Suppressor macrophage (primary cell): ENCODE measurements around the gene PTEN.
"Not testable (repeated sequence)": the region's sequence is repeated elsewhere in the genome, so short reads cannot be mapped to it uniquely, and the experiment has no call there.

ENCODE experiments used
- DNase-seq, 4 experiments: peaks; one replicate each; pipeline ENCODE4 v3.0.0-alpha.2; 2020 to 2022

PTEN gene

DNA sequence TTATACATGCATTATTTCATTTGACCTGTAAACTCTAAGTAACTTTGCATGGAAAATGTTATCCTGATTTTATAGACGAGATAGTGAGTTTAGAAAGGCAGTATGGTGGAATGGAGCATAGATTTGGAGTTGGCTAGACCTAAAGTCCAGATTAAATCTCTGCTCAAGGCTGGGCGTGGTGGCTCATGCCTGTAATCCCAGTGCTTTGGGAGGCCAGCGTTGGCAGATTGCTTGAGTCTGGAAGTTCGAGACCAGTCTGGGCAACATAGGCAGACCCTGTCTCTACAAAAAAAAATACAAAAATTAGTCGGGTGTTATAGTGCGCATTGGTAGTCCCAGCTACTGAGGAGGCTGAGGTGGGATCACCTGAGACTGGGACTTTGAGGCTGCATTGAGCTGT, 9.4 kb downstream of the PTEN start:
- DNase-seq: no peak

DNA sequence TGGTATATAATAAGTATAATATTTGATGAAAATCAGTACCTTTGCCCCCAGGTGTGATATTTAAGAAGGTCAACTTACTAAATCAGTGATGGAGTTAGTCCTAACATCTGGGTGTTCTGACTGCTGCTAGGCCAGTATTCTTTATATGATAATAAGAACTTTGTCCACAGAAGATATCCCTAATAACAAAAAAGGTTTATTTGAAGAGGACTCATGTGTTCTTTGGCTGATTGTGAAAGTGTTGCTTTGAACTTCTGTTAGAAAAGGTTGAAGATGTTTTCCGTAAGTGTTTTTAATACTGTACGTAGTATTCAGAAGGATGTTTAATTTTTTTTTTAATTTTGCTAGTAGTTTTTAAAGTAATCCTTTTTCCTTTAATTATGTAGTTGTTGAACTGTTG, 10.2 kb downstream of the PTEN start:
- no peak for DNase-seq

DNA sequence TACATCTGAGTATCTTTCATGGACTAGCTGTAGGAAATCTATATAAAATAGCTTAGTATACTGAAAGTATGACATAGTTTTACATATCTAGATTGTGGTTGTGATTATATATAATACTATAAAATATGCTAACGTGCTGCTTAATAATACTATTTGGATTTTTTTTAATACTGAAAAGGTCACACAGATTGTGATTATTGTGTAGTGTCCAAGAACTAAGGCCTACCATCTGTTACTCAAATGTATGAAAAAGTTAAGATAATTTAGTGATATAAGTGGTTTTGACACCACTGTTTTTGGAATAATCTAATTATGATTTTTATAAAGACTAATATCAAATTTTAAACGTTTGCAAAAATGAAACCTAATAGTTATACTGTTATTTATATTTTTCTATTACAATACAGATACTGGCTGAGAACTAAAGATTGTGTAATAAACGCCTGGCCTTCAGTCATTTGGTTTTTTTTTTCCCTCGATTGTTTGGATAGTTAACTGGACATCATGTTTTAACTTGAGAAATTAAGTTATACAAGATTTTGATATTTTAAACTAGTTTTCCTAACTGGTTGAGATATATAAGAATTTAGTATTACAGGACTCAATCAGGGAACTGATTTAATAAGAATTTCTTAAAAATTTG, 12.6 kb downstream of the PTEN start:
- no peak for DNase-seq

DNA sequence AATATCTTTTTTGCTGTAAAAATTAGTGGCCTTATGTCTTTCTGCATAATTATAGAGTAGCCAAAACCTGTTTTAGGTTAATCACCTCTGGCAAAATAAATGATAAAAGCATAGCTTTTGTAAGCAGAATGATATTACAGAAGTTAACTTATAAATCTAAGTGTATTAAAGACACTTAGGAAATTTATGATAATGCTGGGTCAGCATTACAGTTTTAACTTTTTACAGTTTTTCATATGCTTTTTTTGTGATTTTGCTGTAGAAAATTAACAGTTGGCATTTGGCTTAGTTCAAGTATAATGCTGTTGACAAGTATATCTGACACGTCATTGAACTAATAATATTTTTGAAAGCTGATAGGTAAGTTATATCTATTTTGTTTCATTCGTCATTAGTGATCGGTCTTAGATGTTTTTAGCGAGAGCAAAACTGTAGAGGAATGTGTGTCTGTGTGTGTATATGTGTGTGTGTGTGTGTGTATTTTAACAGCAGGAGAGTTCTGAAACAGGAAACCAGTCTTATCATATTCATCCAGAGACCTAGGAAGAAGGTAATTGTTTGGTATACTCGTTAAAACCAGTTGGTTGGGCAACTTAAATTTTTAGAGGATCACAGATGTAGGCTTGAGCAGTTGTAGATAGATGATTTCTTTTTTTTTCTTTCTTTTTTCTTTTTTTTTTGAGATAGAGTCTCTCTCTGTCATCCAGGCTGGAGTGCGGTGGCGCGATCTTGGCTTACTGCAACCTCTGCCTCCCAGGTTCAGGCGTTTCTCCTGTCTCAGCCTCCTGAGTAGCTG, 15.4 kb downstream of the PTEN start:
- DNase-seq: no peak

DNA sequence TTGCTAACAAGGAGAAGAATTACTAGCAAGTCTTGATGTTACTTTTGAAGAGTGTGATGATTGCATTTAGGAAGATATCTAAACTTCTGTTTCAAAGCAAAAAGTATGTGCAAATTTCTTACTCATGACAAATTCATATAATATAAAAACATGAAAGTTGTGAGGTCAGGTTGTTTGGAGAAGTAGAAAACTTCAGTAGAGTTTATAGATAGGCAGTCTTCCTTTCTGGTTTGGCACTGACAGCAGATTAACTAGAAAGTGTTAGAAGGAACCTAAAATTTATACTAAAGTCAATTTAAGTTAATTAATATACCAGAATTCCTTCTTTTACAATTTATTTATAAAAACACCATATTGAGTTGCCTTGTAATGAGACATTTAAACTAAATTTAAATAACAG, 16.9 kb downstream of the PTEN start:
- no peak for DNase-seq

DNA sequence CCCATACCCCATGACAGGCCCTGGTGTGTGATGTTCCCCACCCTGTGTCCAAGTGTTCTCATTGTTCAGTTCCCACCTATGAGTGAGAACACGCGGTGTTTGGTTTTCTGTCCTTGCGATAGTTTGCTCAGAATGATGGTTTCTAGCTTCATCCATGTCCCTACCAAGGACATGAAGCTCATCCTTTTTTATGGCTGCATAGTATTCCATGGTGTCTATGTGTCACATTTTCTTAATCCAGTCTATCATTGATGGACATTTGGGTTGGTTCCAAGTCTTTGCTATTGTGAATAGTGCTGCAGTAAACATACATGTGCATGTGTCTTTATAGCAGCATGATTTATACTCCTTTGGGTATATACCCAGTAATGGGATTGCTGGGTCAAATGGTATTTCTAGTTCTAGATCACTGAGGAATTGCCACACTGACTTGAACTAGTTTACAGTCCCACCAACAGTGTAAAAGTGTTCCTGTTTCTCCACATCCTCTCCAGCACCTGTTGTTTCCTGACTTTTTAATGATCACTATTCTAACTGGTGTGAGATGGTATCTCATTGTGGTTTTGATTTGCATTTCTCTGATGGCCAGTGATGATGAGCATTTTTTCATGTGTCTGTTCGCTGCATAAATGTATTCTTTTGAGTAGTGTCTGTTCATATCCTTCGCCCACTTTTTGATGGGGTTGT, 18.1 kb downstream of the PTEN start:
- DNase-seq: not testable (repeated sequence)

DNA sequence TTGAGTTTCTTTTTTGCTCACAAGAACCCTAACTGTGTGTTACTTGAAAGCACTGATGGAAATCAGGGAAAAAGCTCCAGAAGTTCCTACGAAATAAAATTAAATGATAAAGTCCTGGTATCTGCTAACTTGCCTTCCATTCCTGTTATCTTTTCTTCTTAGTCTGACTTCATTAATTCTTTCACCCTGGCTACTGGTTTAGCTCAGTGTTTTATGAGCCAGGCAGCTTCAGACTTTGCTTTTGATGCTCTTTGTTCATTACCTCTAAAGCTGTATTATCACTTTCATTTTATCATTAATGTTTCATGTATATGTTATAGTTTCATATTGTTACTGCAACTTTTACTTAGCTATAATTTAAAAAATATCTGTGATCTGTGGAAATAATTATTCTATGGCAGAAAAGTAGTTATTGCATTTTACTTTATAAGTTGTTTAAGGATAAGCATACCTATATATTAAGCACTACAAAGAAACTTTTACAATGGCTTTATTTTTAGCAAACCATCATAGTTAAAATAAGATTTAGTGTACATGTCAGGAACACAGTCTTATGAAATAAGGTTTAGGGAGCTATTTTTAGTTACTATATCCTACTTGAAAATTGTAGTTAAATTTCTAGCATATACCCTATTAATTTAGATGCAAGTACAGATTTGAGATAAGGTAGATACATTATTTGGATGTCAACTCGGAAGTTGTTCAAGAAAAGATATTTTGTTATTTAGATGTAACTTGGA, 19.3 kb downstream of the PTEN start:
- DNase-seq: no peak

DNA sequence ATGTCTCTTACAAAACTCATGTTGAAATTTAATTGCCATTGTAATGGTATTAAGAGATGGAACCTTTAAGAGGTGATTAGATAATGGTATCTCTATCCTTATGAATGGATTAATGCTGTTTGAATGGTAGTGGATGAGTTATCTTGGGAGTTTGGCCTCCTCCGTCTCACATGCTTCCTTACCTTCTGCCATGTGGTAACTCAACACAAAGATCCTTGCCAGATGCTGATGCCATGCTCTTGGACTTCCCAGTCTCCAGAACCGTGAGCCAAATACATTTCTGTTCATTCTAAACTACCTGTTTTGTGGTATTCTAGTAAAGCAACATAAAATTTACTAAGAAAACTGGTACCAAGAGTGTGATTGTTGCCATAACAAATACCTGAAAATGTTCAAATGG, 23.2 kb downstream of the PTEN start:
- DNase-seq: no peak

DNA sequence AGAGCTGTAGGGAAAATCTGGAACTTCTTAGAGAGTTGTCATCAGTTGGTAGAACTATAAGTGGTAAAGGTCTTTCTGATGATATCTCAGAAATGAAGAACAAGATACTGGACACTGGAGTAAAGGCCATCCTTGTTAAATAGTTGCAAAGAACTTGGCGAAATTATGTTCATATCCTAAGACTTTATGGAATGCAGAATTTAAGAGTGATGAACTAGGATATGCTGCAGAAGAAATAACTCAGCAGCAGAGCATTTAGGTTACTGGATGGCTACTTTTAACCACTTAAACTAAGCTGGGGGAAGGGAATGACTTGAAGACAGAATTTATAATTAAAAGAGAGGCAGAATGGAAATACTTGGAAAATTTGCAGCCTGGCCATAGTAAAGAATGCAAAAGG, 23.7 kb downstream of the PTEN start:
- no peak for DNase-seq

DNA sequence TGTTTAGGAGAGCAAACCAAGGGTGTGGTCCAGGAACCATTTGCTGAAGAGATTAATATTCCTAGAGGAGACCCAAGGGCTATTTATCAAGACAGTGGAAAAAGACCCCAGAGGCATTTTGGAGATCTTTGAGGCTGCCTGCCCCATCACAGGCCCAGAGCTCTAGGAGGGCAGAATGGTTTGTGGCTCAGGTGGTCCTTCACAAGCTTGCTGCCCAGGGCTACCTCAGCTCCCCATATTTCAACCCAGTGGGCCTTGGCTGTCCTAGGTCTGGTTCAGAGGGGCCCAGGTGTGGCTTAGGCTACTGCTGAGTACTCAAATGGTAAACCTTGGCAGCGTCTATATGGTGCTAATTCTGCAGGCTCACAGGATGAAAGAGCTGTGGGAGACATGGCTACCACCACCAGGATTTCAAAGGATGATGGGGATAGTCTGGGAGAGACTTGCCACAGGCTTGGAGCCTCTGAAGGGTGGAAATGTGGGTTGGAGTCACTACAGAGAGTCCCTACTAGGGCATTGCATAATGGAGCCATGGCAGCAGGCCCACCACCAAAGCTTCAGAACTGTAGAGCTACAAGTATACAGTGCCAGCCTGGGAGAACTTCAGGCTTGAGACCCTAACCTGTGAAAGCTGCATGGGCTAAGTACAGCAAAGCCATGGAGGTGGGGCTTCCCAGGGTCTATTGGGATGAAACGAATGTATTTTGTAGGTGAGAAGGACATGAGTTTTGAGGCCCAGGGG, 24.3 kb downstream of the PTEN start:
- DNase-seq: no peak

DNA sequence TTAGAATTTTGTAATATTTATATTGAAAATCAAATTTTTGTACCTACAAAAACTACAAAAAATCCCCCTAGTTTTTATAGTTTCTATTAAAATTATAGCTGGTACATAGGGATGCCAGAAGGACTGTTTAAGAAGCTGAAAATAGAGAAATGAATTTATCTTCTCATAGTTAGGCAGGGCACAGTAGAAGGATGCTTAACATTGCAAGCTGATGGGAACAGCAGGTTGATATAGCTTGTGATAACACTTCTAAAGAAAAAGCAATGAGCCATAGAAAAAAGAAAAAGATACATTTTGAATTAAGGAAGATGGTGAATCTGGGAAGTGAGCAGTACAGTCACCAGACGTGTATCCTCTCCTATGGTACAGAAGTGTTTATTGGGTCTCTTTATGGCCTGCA, 32.0 kb downstream of the PTEN start:
- DNase-seq: no peak

DNA sequence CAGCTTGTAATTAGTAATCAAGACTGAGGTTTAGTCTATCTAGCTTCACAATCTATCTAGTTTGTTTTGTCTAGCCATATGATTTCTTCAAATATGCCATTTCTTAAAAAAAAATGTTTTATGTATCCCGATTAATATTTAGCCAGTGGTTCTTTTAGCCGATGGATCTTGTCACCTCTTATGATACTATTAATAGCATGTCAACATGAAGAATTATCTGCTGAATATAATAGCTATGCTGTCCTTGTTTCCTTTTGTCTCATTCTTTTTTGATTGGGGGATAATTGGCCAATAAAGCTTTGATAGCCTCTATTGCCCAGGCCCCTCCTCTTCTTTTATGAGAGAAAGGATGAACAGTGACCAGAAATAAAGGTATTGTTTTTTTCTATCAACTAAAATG, 32.8 kb downstream of the PTEN start:
- DNase-seq: no peak

DNA sequence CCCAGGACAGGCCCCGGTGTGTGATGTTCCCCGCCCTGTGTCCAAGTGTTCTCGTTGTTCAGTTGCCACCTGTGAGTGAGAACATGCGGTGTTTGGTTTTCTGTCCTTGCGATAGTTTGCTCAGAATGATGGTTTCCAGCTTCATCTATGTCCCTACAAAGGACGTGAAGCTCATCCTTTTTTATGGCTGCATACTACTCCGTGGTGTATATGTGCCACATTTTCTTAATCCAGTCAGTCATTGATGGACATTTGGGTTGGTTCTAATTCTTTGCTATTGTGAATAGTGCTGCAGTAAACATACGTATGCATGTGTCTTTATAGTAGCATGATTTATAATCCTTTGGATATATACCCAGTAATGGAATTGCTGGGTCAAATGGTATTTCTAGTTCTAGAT, 34.5 kb downstream of the PTEN start:
- not testable (repeated sequence) for DNase-seq

DNA sequence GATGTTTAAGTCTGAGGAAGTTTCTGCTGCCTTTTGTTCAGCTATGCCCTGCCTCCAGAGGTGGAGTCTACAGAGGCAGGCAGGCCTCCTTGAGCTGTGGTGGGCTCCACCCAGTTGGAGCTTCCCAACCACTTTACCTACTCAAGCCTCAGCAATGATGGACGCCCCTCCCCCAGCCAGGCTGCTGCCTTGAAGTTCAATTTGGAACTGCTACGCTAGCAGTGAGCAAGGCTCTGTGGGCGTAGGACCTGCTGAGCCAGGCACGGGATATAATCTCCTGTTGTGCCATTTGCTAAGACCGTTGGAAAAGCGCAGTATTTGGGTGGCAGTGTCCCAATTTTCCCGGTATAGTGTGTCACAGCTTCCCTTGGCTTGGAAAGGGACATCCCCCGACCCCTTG, 40.0 kb downstream of the PTEN start:
- DNase-seq: not testable (repeated sequence)

DNA sequence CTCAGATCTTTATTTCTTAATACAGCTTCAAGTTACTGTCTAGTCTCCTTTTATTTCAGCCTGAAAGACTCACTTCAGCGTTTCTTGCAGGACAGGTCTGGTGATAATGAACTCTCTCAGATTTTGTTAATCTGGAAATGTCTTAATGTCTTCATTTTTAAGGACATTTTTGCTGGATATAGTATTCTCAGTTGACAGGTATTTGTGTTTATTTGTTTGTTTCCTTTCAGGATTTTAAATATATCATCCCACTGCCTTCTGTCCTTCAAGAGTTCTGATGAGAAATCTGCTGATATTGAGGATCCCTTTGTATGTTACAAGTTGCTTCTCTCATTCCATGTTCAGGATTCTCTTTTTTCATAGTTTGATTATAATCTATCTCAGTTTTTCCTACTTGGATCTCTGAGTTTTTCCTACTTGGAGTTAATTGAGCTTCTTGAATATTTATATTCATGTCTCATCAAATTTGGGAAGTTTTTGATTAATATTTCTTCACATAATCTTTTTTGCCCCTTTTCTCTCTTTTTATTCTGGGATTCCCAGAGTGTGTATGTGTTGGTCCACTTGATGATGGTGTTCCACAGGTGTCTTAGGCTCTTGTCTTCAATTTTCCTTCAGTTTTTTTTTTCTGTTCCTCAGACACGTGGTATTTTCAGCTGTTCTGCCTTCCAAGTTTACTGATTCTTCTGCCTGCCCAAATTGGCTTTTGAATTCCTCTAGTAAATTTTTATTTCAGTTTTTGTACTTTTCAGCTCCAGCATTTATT, 49.9 kb downstream of the PTEN start:
- DNase-seq: peak in 1 of 4 experiments; percentile 7

DNA sequence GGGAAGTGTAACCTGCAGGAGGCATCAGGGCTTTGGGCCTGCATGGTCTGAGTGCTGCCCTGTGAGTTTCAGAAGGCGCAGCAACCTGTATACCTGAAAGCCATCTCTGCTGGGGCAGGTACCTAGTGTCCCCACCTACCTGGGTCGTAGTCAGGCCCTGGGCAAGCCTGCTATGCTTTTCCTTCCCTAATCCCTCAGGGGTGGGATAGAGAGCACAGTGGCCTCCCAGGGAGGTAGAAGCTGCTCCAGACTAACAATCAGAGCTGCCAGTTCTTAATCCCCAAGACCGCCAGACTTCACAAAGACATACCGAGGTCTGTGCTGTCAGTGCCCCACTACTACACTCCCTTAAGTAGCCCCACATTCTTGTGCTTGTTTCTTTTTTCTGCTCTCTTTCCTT, 52.0 kb downstream of the PTEN start:
- no peak for DNase-seq

DNA sequence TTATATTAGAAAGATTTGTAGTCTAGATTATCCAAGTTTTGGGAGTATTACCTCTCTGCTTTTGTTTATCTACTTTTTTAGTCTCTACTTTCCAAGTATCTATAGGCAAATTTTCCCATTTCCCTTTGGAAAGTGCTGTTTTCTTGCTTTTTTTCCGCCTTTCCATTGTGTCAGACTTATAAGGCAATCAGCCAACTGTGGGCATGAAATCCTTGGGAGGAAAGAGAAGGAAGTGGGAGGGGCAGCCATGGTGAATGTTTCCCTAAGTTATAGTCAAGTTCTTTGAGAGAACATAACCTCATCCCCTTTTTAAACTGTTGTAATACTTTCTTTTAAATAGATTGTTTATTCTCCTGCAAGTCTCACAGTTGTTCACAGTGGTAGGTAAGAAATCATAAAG, 52.6 kb downstream of the PTEN start:
- DNase-seq: peak; percentile 28 to 62 (median 58)

DNA sequence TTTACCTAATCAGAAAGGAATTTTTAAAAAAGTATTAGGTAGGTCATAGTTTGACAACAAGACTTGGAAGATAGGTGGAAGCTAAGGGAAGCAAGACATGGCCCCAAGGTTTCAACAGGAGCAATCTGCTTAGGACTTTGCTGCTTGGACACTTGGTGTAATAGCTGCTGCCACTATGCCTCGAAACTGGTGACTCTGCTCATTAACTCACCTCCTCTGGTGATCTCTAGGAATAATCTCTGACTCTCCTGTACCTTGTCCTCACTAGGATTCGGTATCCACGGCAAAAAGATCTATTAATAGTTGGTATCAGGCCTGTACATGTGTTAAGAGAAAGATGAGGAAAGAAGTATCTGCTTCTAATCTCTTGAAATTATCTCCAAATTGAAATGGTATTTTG, 53.1 kb downstream of the PTEN start:
- DNase-seq: no peak

DNA sequence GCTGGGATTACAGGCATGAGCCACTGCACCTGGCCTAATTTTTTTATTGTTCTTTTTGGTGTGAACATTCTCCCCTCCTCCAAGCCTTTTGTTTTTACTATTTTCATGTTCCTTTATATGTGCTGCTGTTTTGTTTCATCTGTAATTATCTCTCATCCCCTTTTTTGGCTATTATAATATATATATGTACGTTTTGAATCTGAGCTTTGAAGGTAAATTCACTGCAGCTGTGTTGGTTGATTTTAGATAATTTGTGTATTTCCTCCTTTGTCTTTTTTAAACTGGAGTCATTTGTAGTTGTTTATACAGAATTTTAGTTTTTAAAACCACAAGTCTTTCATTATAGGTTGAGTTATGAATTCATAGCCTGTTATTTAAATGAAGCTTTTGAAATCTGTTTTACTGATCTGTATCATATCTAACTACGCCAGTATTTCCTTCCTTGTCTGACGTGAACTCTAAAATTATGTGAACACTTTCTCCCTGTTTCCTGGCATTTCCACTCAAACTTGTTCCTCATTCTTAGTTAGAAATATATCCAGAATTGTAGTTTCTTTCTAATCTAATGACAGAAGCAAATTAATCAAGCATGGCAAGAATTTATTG, 54.9 kb downstream of the PTEN start:
- peak in 2 of 4 experiments; percentile 38 to 50 for DNase-seq

DNA sequence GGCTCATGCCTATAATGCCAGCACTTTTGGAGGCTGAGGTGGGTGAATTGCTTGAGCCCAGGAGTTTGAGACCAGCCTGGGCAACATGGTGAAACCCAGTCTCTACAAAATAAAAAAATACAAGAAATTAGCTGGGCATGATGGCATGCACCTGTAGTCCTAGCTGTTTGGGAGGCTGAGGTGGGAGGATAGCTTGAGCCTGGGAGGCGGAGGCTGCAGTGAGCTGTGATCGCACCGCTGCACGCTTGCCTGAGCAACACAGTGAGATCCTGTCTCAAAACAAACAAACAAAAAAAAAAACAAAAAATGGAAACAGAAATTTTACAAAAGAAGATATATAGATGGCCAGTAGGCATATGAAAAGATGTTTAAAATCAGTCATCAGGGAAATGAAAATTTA, 57.1 kb downstream of the PTEN start:
- no peak for DNase-seq
